ENCODE measurements around the gene PSMD13.

Gene PSMD13

DNA sequence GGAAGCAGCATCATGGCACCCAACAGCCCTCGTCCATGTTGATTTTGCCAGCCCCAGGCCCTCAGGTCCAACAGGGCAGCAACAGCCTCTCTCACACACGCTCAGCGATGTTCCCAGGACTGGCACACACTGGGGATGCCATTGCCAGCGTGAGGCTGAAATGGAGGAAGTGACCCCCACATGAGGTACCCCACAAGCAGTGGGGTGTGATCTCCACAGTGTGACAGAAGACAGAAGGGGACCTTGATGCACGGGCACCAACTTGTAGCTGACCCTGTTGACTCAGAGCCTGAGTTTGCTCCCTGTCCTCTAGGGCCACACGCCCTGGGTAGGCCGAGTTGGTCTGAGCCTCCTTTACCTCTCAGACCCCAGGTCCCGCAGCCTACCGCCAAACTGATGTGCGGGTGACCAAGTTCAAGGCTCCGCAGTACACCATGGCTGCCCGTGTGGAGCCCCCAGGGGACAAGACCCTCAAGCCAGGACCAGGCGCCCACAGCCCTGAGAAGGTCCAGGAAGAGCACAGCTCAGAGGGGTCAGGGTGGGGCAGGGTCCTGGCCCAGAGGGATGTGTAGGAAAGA is 37.7 kb upstream of the PSMD13 start:
- FAIRE-seq (no peak), DNase-seq (ENCODE audit: insufficient read length) (no peak)
- TF ChIP-seq POLR2AphosphoS5 (IDR thresholded peaks at IDR 0.05; ENCODE audit: low read depth, low read length) (no peak), POLR2A (IDR thresholded peaks at IDR 0.05; ENCODE audit: low read depth, low read length) (no peak), TAF1 (IDR thresholded peaks at IDR 0.05; ENCODE audit: borderline replicate concordance, low read depth, low read length) (no peak)

DNA sequence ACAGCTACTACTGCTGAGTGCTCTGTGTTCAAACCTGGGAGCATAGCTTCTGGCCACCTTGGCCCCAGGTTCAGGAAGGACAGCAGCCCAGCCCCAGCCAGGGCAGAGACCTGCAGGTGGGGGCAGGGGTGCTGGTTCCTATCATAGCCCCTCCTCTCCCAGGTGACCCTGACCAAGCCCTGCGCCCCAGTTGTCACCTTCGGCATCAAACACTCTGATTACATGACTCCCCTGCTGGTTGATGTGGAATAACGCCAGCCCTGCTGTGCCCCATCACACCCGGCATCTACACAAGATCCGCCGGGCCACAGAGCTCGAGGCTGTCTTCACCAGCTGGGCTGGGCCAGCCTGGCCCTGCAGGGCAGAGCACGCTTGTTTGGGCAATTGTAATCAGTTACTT is 37.0 kb upstream of the PSMD13 start:
- TF ChIP-seq TAF1 (IDR thresholded peaks at IDR 0.05; ENCODE audit: borderline replicate concordance, low read depth, low read length) (no peak), POLR2AphosphoS5 (IDR thresholded peaks at IDR 0.05; ENCODE audit: low read depth, low read length) (no peak), POLR2A (IDR thresholded peaks at IDR 0.05; ENCODE audit: low read depth, low read length) (no peak)
- DNase-seq (ENCODE audit: insufficient read length), result no peak
- no peak for FAIRE-seq

- FAIRE-seq (no peak), DNase-seq (ENCODE audit: insufficient read length) (no peak)
Measured at GRCh38 chr11:200224-201003, 36.4 kb upstream of the PSMD13 start.

GRCh38 chr11:201966-202365 is 34.8 kb upstream of the PSMD13 start:
- no peak for FAIRE-seq
- TF ChIP-seq POLR2AphosphoS5 (IDR thresholded peaks at IDR 0.05; ENCODE audit: low read depth, low read length) (no peak; the same call in 1 of the 2 replicates), TAF1 (IDR thresholded peaks at IDR 0.05; ENCODE audit: borderline replicate concordance, low read depth, low read length) (no peak), POLR2A (IDR thresholded peaks at IDR 0.05; ENCODE audit: low read depth, low read length) (no peak)
- DNase-seq (ENCODE audit: insufficient read length), result no peak

More at GRCh38 chr11:200224-201003, 36.4 kb upstream of the PSMD13 start:
- TF ChIP-seq POLR2A (IDR thresholded peaks at IDR 0.05; ENCODE audit: low read depth, low read length) (no peak), TAF1 (IDR thresholded peaks at IDR 0.05; ENCODE audit: borderline replicate concordance, low read depth, low read length) (no peak), POLR2AphosphoS5 (IDR thresholded peaks at IDR 0.05; ENCODE audit: low read depth, low read length) (no peak)

GRCh38 chr11:202490-202889 is 34.3 kb upstream of the PSMD13 start:
- DNase-seq (ENCODE audit: insufficient read length), result no peak
- no peak for FAIRE-seq

DNA sequence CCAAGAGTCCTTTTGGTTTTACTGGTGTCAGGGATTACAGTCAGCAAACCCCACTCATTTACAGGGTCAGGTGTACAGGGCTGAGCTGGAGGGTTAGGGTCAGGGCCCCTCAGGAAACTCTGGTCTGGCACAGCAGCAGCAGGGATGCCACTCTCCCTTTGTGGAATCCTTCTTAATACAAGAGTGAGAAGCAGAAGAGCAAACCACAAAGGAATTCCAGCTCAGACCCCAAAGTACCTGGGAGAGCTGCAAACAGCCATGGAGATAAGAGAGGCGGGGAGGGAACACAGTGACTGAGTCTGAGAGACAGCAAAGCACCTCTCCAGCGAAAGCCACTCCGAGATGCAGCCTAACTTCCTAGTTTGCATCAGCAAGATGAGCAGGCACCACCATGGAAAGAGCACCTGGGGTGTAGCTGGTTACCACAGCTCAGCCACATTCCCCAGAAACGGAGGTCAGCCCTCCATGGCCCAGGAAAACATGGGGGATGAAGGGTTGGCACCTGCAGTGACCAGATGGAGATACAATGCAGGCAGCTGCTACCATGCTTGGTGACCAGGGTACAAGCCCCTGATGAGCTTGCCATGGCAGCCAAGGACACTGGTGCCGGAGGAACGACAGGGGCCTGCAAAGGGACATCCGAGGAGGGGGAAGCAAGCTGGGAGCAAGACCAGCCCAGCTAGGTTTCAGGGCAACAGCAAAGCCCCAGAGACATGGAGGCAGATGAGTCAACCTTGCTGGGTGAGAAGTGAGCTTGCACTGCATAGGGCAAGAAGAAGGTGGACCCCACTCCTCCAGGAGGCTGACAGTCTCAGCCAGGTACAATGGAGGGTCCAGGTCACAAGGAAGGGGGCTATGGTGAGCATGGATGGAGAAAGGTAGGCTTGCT is 33.5 kb upstream of the PSMD13 start:
- no peak for TF ChIP-seq TAF1 (IDR thresholded peaks at IDR 0.05; ENCODE audit: borderline replicate concordance, low read depth, low read length)
- no peak for TF ChIP-seq POLR2AphosphoS5 (IDR thresholded peaks at IDR 0.05; ENCODE audit: low read depth, low read length)
- no peak; the same call in 1 of the 2 replicates for TF ChIP-seq POLR2A (IDR thresholded peaks at IDR 0.05; ENCODE audit: low read depth, low read length)
- no peak for DNase-seq (ENCODE audit: insufficient read length)

More at GRCh38 chr11:202490-202889, 34.3 kb upstream of the PSMD13 start:
- no peak for TF ChIP-seq POLR2AphosphoS5 (IDR thresholded peaks at IDR 0.05; ENCODE audit: low read depth, low read length)
- TF ChIP-seq TAF1 (IDR thresholded peaks at IDR 0.05; ENCODE audit: borderline replicate concordance, low read depth, low read length), result no peak

DNA sequence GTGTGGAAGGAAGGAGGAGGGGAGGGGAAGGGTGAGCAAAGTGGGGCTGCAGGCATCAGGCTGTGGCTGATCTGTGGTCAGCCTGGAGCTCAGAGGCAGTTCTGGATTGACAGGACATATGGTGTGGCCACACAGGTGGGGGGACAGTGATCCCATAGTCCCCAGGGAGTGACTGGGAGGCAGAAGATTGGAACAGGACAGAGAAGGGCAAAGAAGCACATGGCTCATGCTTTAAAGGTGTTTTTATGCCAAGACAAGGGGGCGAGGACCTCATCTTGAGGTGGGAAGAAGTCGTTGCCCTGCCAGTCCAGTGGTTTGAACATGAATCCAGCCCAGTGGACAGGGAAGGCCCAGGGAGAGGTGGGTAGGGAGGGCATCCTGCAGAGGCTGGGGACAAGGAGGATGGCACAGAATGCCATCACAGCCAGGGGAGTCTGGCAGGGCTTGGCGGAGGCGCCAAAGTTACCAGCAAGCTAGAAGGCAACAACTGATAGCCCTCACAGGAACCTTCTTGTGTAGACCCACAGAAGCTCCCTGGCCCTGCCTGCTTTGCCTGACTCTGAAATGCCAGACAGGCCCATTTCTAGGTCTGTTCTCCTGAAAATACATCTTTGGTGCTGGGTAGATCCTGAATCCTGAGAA is 32.7 kb upstream of the PSMD13 start:
- DNase-seq (ENCODE audit: insufficient read length), result no peak
- no peak for FAIRE-seq
- TF ChIP-seq POLR2AphosphoS5 (IDR thresholded peaks at IDR 0.05; ENCODE audit: low read depth, low read length) (no peak), POLR2A (IDR thresholded peaks at IDR 0.05; ENCODE audit: low read depth, low read length) (no peak), TAF1 (IDR thresholded peaks at IDR 0.05; ENCODE audit: borderline replicate concordance, low read depth, low read length) (no peak)

More for the DNA sequence above, 33.5 kb upstream of the PSMD13 start:
- no peak for FAIRE-seq

- FAIRE-seq, result no peak
- TF ChIP-seq TAF1 (IDR thresholded peaks at IDR 0.05; ENCODE audit: borderline replicate concordance, low read depth, low read length) (no peak), POLR2AphosphoS5 (IDR thresholded peaks at IDR 0.05; ENCODE audit: low read depth, low read length) (no peak)
Measured at GRCh38 chr11:204587-205109, 32.1 kb upstream of the PSMD13 start.

DNA sequence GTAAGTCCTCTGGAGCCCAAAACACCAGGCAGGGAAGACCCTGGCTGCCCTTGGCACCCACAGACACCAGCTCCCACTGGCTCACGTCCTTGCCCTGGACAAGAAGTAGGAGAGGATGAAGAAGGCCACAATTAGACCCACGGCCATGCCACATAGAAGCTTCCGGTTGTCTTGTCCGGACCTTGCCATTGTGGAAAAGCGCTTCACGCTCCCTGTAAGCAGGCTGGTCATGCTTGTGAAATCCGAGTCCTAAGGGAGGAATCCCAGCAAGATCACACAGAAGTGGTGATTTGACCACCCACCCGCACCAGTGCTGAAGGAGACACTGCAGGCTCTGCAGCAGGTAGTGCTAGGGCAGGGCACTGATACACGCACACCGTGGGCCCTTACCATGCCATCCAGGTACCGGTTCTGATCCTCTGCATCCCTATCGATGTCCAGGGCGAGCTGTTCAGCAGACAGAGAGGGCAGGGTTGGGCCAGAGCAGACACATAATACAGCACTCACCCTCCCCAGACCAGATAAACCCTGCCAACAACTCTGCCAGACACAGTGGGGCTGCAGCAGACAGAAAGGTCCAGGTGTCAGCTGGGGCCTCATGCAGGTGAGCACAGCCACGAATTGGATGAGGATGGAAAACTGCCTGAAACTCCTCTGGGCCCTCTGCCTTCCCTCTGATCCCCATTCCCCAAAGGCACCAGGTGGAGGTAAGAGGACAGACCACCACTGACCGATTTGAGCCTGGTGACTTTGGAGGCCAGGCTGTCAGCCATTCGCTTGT is 31.4 kb upstream of the PSMD13 start:
- TF ChIP-seq POLR2AphosphoS5 (IDR thresholded peaks at IDR 0.05; ENCODE audit: low read depth, low read length) (no peak), TAF1 (IDR thresholded peaks at IDR 0.05; ENCODE audit: borderline replicate concordance, low read depth, low read length) (no peak), POLR2A (IDR thresholded peaks at IDR 0.05; ENCODE audit: low read depth, low read length) (no peak)
- no peak for FAIRE-seq
- DNase-seq (ENCODE audit: insufficient read length), result no peak

More at GRCh38 chr11:204587-205109, 32.1 kb upstream of the PSMD13 start:
- DNase-seq (ENCODE audit: insufficient read length), result no peak

DNA sequence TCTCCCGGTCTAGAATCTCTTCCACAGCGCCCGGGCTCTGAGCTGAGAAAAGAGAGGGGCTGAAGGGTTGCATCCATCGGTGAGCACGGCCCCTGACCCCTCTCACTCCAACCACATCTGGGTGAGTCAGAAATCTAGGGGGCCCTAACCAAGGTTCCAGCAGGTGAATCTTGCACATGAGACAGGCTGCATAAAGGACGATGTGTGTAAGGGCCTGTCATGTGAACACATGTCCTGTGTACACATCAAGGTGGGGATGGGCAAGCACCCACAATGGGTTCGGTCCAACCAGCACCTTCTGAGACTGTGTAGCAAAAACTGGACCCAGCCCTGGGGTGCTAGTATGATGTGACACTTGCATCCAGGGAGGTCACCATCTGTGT is 30.8 kb upstream of the PSMD13 start:
- DNase-seq (ENCODE audit: insufficient read length) (no peak), FAIRE-seq (no peak)
- TF ChIP-seq TAF1 (IDR thresholded peaks at IDR 0.05; ENCODE audit: borderline replicate concordance, low read depth, low read length) (no peak), POLR2A (IDR thresholded peaks at IDR 0.05; ENCODE audit: low read depth, low read length) (no peak), POLR2AphosphoS5 (IDR thresholded peaks at IDR 0.05; ENCODE audit: low read depth, low read length) (no peak)

All from GM12892 (cell line).